ENCODE results near the gene SUGCT. TPM values are rescaled to one million over a fixed set of nuclear protein-coding genes. Genes with fewer than 3 reads are reported as not detected.

Gene SUGCT
- total and polyA plus RNA-seq, 9 of the 15 experiments (the other 6 are each of a cell fraction or from before 2014, with no cell fraction given), result 0.58 to 2.5 (median 1.4) TPM

- FAIRE-seq, result no peak
- no peak for DNase-seq (ENCODE audit: extremely low read depth in 1 of 4, low spot score in 3 of 4)
- 0 out of 2 replicates have a peak, but pooled peaks have one; percentile 8 for TF ChIP-seq MAFF (IDR thresholded peaks at IDR 0.05; ENCODE audit: low read length)
- TF ChIP-seq MAFG (tag; conservative IDR thresholded peaks at IDR 0.05), result peak; percentile 20; the same call in 1 of the 2 replicates
- TF ChIP-seq C11orf30 (IDR thresholded peaks at IDR 0.05; ENCODE audit: low read depth), result 0 out of 2 replicates have a peak, but pooled peaks have one; percentile 4
- TF ChIP-seq ZBTB40 (IDR thresholded peaks at IDR 0.05), result no peak
- TF ChIP-seq ZBTB40 (CRISPR knock-in tag; IDR thresholded peaks at IDR 0.05), result no peak
- TF ChIP-seq THAP7 (CRISPR knock-in tag; IDR thresholded peaks at IDR 0.05), result no peak
- 0 out of 2 replicates have a peak, but pooled peaks have one; percentile 10 for TF ChIP-seq ZNF316 (IDR thresholded peaks at IDR 0.05)
- H2AFZ ChIP-seq (ENCODE audit: low read depth, low read length), result no peak overlapping the region
- H3K27ac ChIP-seq (ENCODE audit: extremely low read depth, low read depth, low read length), result no peak overlapping the region
- no peak overlapping the region for H3K9ac ChIP-seq (ENCODE audit: insufficient read depth in 1 of 2, low read depth in 2 of 2, low read length in 2 of 2)
- in situ Hi-C loops (cut with MboI) (no loop called here), intact Hi-C loops (cut with micrococcal nuclease) (no loop called here)
- H3K9me3 ChIP-seq (replicated peaks; ENCODE audit: control insufficient read depth, insufficient read depth, low read depth, low read length), result no peaks in the 10 kb centered on the region
- H3K4me1 ChIP-seq (replicated peaks in 1 of 2; ENCODE audit: control insufficient read depth in 2 of 2, insufficient read depth in 2 of 2, low read length in 2 of 2), result no peaks in the 10 kb centered on the region
- no peak overlapping the region for H3K4me3 ChIP-seq
- no peaks in the 10 kb centered on the region for H3K79me2 ChIP-seq (ENCODE audit: control insufficient read depth, insufficient read depth, low read length)
- CTCF ChIA-PET (ENCODE audit: low intra/inter-chr PET ratio), result no interaction called here
- no peaks in the 10 kb centered on the region for H4K20me1 ChIP-seq (replicated peaks; ENCODE audit: control insufficient read depth, insufficient read depth, low read length)
- H3K4me2 ChIP-seq (ENCODE audit: insufficient read depth, low read length), result no peak overlapping the region
- POLR2A ChIA-PET, result no interaction called here
- no peak for ATAC-seq
- H3K9me1 ChIP-seq (ENCODE audit: control insufficient read depth, insufficient read depth, low read length), result no peaks in the 10 kb centered on the region
- H3K36me3 ChIP-seq (ENCODE audit: control insufficient read depth, insufficient read depth, low read length), result no peaks in the 10 kb centered on the region
- WGBS (ENCODE audit: insufficient coverage, low coverage, missing lambda C conversion rate), result no CpG with 5 or more reads among the region's 1 CpG
- no peaks in the 10 kb centered on the region for H3K27me3 ChIP-seq (ENCODE audit: control insufficient read depth in 2 of 2, insufficient read depth in 2 of 2, low read length in 2 of 2)
- no TSS peak for BruUV-seq (replicated peaks)
These were observed 285.0 kb downstream of the SUGCT start for GRCh38 chr7:40419806-40420205.

Measured in K562 (cell line).